Measurements from ENCODE around the gene SHROOM3. TPM values are rescaled to one million over a fixed set of nuclear protein-coding genes. Genes with fewer than 3 reads are reported as not detected.

Gene SHROOM3
- total and polyA plus RNA-seq, 4 donors, result 4.7 to 25.8 (median 8.7) TPM

DNA sequence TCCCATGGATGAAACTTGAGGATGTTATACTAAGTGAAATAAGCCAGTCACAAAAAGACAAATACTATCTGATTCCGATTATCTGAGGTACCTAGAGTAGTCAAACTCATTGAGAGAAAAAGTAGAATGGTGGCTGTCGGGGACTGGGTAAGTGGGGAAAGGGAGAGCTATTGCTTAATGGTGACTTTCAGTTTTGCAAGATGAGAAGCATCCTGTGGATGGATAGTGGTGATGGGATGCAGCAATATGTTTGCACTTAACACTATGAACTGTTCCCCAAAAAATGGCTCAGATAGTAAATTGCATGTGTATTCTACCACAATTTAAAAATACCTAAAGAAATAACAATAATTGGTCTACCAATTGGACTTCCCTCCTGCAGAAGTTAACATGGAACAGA is 181.5 kb downstream of the SHROOM3 start:
- Histone ChIP-seq H3K27ac (ENCODE audit: low read depth in 1 of 2, low read length in 2 of 2) (no peak overlapping the region), H3K36me3 (ENCODE audit: control insufficient read depth in 4 of 4, insufficient read depth in 3 of 4, low read depth in 1 of 4, low read length in 3 of 4) (no peaks in the 10 kb centered on the region), H3K9ac (ENCODE audit: low read depth in 1 of 2, low read length in 2 of 2) (no peak overlapping the region), H3K27me3 (ENCODE audit: control insufficient read depth in 4 of 4, insufficient read depth in 4 of 4, low read length in 3 of 4) (no peaks in the 10 kb centered on the region), H3K9me3 (ENCODE audit: control insufficient read depth in 4 of 4, low read length in 3 of 4) (no peaks in the 10 kb centered on the region), H3K4me1 (ENCODE audit: control insufficient read depth in 4 of 4, insufficient read depth in 4 of 4, low read length in 3 of 4) (no peaks in the 10 kb centered on the region), H3K4me3 (ENCODE audit: low read depth in 1 of 3, low read length in 3 of 3) (no peak overlapping the region)
- TF ChIP-seq MAX (IDR thresholded peaks at IDR 0.05), result no peak
- no peak for TF ChIP-seq EGR1 (IDR thresholded peaks at IDR 0.05; ENCODE audit: low read depth in 2 of 2)
- no peak for TF ChIP-seq REST (IDR thresholded peaks at IDR 0.05)
- TF ChIP-seq ATF3 (IDR thresholded peaks at IDR 0.05), result no peak
- TF ChIP-seq SP1 (IDR thresholded peaks at IDR 0.05), result no peak
- TF ChIP-seq JUND (IDR thresholded peaks at IDR 0.05), result no peak
- no peak for TF ChIP-seq YY1 (IDR thresholded peaks at IDR 0.05)
- TF ChIP-seq RXRA (IDR thresholded peaks at IDR 0.05), result no peak
- WGBS, result 89% methylated on average over 2 of the region's 2 CpGs
- no peak for DNase-seq (ENCODE audit: low spot score)

DNA sequence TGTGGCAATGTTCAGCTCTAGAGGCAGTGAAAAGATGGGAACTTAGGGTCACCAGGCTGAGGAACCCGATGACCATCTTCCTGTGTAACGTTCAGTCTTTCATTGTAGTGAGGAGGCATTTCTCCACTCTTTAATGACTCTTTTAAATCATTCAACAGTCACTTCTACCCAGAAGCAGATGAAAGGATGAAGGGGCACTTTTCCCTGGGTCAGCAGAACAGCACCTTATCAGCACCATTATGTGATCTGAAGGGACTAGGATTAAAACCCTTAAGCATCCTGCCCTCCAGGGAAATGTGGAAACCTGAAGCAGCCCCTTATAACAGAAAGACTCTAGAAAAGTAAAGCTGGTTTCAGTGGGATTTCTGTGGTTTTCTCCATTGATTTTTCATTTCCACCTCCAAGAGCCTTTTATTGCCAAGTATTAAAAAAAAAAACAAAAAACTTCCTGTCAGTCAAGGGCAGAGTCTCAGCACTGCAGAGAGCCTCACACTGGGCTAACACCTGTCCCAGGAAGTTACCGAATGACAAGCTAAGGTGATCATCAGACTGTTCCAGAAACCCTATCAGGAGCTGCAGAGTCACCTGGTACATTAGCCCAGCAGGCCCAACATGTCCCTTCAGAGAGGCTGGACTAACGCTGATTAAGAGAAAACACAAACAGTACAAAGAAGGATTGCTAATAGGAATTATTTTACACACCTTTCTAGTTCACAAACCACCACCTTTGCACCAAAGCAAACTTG is 185.9 kb downstream of the SHROOM3 start:
- TF ChIP-seq ATF3 (IDR thresholded peaks at IDR 0.05), result no peak
- TF ChIP-seq HNF4A (conservative IDR thresholded peaks at IDR 0.05), result no peak
- no peak for TF ChIP-seq JUND (IDR thresholded peaks at IDR 0.05)
- no peak overlapping the region for H3K9ac ChIP-seq (ENCODE audit: low read depth in 1 of 2, low read length in 2 of 2)
- H3K36me3 ChIP-seq (ENCODE audit: control insufficient read depth in 4 of 4, insufficient read depth in 3 of 4, low read depth in 1 of 4, low read length in 3 of 4), result no peaks in the 10 kb centered on the region
- H3K9me3 ChIP-seq (ENCODE audit: control insufficient read depth in 4 of 4, low read length in 3 of 4), result no peaks in the 10 kb centered on the region
- DNase-seq (ENCODE audit: low spot score), result no peak
- H3K4me3 ChIP-seq (ENCODE audit: low read depth in 1 of 3, low read length in 3 of 3), result no peak overlapping the region
- no peak overlapping the region for H3K27ac ChIP-seq (ENCODE audit: low read depth in 1 of 2, low read length in 2 of 2)
- H3K4me1 ChIP-seq (ENCODE audit: control insufficient read depth in 4 of 4, insufficient read depth in 4 of 4, low read length in 3 of 4), result no peaks in the 10 kb centered on the region
- WGBS, result 62% methylated on average over 4 of the region's 4 CpGs
- H3K27me3 ChIP-seq (ENCODE audit: control insufficient read depth in 4 of 4, insufficient read depth in 4 of 4, low read length in 3 of 4), result no peaks in the 10 kb centered on the region

GRCh38 chr4:76622126-76622525 is 187.1 kb downstream of the SHROOM3 start:
- Histone ChIP-seq H3K27ac (ENCODE audit: low read depth in 1 of 2, low read length in 2 of 2) (no peak overlapping the region), H3K9me3 (ENCODE audit: control insufficient read depth in 4 of 4, low read length in 3 of 4) (no peaks in the 10 kb centered on the region), H3K4me3 (ENCODE audit: low read depth in 1 of 3, low read length in 3 of 3) (no peak overlapping the region), H3K9ac (ENCODE audit: low read depth in 1 of 2, low read length in 2 of 2) (no peak overlapping the region), H3K4me1 (ENCODE audit: control insufficient read depth in 4 of 4, insufficient read depth in 4 of 4, low read length in 3 of 4) (no peaks in the 10 kb centered on the region), H3K27me3 (ENCODE audit: control insufficient read depth in 4 of 4, insufficient read depth in 4 of 4, low read length in 3 of 4) (no peaks in the 10 kb centered on the region), H3K36me3 (ENCODE audit: control insufficient read depth in 4 of 4, insufficient read depth in 3 of 4, low read depth in 1 of 4, low read length in 3 of 4) (no peaks in the 10 kb centered on the region)
- DNase-seq (ENCODE audit: low spot score), result no peak
- 75% methylated on average over 4 of the region's 4 CpGs for WGBS
- TF ChIP-seq HNF4A (conservative IDR thresholded peaks at IDR 0.05), result no peak
- no peak for TF ChIP-seq JUND (IDR thresholded peaks at IDR 0.05)
- no peak for TF ChIP-seq RAD21 (IDR thresholded peaks at IDR 0.05)
- no peak for TF ChIP-seq REST (IDR thresholded peaks at IDR 0.05)
- TF ChIP-seq YY1 (IDR thresholded peaks at IDR 0.05), result no peak
- TF ChIP-seq HNF4G (IDR thresholded peaks at IDR 0.05), result no peak
- TF ChIP-seq EGR1 (IDR thresholded peaks at IDR 0.05; ENCODE audit: low read depth in 2 of 2), result no peak
- no peak for TF ChIP-seq GABPA (IDR thresholded peaks at IDR 0.05 in 1 of 2, conservative IDR thresholded peaks at IDR 0.05 in 1 of 2)
- TF ChIP-seq MAX (IDR thresholded peaks at IDR 0.05), result no peak
- no peak for TF ChIP-seq FOXA2 (IDR thresholded peaks at IDR 0.05)
- no peak for TF ChIP-seq FOXA1 (IDR thresholded peaks at IDR 0.05)
- no peak for TF ChIP-seq RXRA (IDR thresholded peaks at IDR 0.05)
- TF ChIP-seq ZBTB33 (IDR thresholded peaks at IDR 0.05), result no peak
- TF ChIP-seq ATF3 (IDR thresholded peaks at IDR 0.05), result no peak

Measured in liver (tissue), 9 donors.